Endothelial cell of umbilical vein (primary cell): ENCODE data around the gene DNAJC7.

ENCODE experiments used
- EZH2 ChIP-seq: IDR thresholded peaks from 2 replicates; pipeline ENCODE4 v1.6.1; 2012; ENCODE audit warnings: borderline replicate concordance, low read depth, mild to moderate bottlenecking, moderate library complexity, low read length, inconsistent platforms; ENCODE audit not compliant: severe bottlenecking
- MYC ChIP-seq: IDR thresholded peaks from one replicate; pipeline ENCODE4 v1.6.1; 2011; ENCODE audit warnings: mild to moderate bottlenecking, low read depth, low read length
- POLR2A ChIP-seq: IDR thresholded peaks from 2 replicates; pipeline ENCODE4 v1.6.1; 2012; ENCODE audit warnings: low read depth, mild to moderate bottlenecking, control low read depth, low read length
- TF ChIP-seq, protein P1 (sequence below), 2 donors: IDR thresholded peaks; 1 replicate in 1 of 2; 2 replicates in 1 of 2; pipeline ENCODE4 v1.5.1; 2011; ENCODE audit warnings: low read length in 2 of 2, mild to moderate bottlenecking in 2 of 2, moderate library complexity in 2 of 2, control low read depth in 1 of 2, inconsistent platforms in 1 of 2, low read depth in 1 of 2; ENCODE audit not compliant: insufficient read depth in 1 of 2; ENCODE audit errors: extremely low read depth in 1 of 2

DNA sequence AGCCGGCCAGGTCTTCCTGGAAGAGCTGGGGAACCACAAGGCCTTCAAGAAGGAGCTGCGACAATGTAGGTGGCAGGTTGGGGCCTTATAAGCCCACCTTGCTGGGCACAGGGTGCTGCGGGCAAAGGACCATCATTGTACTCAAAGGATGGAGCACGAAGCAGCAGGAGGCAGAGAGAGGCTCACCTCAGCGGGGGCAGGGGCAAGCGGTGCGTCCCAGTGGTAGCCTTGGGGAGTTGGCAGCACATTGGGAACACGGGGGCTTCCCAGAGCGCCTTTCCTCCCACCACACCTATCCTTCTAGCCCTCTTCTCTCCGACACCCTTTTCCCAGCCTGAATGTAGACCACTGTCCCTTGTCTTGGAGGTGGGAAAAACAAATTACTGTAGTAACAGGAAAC lies 48.6 kb downstream of the DNAJC7 start:
- TF ChIP-seq, protein P1, sequence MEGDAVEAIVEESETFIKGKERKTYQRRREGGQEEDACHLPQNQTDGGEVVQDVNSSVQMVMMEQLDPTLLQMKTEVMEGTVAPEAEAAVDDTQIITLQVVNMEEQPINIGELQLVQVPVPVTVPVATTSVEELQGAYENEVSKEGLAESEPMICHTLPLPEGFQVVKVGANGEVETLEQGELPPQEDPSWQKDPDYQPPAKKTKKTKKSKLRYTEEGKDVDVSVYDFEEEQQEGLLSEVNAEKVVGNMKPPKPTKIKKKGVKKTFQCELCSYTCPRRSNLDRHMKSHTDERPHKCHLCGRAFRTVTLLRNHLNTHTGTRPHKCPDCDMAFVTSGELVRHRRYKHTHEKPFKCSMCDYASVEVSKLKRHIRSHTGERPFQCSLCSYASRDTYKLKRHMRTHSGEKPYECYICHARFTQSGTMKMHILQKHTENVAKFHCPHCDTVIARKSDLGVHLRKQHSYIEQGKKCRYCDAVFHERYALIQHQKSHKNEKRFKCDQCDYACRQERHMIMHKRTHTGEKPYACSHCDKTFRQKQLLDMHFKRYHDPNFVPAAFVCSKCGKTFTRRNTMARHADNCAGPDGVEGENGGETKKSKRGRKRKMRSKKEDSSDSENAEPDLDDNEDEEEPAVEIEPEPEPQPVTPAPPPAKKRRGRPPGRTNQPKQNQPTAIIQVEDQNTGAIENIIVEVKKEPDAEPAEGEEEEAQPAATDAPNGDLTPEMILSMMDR (IDR thresholded peaks at IDR 0.05; ENCODE audit: extremely low read depth in 1 of 2, insufficient read depth in 1 of 2, low read depth in 1 of 2, low read length in 2 of 2) = no peak
- no peak for TF ChIP-seq EZH2
- TF ChIP-seq POLR2A = no peak
- no peak for TF ChIP-seq MYC
